SKM-1 (cell line): ENCODE measurements around the gene HSD11B2.
"Not testable (repeated sequence)": the region's sequence is repeated elsewhere in the genome, so short reads cannot be mapped to it uniquely, and the experiment has no call there.

ENCODE experiments used
- DNase-seq: peaks from one replicate; lab custom pipeline; 2025; ENCODE audit not compliant: unreplicated experiment; lab: John Stamatoyannopoulos, UW

HSD11B2 gene

DNA sequence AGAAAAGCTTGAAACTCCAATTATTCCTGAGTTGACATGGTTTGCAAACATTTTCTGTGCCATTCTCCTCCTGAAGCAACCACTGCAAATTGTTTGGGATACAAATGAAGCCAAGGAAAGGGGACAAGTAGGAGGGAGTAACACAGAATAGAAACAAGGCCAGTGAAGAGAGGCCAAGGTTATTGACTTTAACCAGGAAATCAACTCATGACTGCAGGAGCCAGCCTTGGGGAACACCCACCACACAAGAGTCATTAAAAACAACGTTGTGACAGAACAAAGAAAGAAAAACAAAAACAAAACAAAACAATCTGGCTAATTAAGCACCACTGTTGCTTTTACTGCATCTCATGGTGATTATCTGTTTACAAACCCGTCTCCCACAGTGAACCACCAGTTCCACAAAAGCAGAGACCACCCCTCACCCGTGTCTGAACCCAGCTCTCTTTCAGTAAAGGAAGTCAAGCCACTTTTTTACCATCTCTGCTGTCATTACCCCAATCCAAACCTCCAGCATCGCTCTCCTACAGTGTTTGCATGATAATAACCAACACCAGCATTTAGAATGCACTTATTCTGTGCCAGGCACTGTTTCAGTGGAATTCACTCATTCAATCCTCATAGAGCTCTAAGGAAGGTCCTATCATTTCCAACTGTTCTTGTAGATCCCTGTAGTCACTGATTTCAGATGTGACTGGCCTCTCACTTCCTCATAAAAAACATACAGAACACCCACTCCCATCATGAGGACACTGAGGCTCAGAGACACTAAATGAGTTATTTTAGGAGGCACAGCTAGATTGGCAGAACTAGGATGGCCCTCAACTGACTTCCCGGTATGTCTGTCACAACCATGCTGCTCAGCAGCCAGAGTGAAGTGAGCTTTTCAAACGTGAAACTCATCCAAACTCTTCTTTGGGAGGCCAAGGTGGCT, 16.7 kb upstream of the HSD11B2 start:
- no peak for DNase-seq

DNA sequence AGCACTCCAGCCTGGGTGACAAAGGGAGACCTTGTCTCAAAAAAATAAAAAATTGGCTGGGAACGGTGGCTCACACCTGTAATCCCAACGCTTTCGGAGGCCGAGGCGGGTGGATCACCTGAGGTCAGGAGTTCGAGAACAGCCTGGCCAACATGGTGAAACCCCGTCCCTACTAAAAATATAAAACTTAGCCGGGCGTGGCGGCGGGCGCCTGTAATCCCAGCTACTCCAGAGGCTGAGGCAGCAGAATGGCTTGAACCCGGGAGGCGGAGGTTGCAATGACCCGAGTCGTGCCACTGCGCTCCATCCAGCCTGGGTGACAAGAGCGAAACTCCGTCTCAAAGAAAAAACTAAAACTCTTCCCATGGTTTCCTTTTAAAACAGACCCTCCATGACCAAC, 15.5 kb upstream of the HSD11B2 start:
- not testable (repeated sequence) for DNase-seq

DNA sequence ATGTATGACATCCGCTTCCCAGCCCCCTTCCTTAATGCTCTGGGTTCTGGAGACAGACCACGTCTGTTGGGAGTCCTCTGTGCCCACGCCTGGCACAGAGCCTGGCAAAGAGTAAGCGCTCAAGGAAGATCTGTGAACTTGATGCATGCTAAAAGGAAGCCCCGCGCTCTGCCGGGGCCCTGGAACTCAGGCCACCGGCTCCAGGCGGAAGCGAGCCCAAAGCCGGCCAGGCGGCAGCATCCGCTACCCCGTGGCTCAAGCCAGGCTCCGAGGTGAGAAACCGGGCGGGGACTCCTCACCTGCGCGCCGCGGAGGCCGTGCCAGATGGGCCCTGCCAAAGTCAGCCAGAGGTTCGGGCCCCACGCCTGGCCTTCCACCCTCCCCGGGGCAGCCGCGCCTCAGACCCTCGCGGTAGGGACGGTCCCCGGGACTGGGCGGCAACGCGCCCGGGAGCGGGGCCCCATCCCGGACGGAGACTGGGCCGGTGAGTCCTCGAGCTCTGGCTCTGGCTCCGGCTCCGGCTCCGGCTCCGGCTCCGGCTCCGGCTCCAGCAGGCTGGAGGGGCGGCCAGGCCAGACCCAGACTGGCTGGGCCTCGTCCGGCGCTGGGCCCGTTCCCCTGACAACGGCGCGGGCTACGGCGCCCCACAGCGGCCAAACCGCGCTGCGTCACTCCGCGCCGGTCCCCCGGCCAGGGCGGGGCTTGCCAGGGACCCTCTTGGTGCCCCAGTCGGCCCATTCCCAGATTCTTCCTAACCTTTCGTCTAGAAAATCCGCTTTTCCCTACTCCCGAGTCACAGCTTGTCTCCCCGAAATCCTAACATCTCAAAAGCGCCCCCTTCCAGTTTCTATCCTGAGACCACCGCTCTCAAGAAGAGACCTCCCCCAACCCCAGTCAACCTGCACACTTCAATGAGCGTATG, 14.8 kb upstream of the HSD11B2 start, which contains the start of gene ZDHHC1:
Gene ZDHHC1, minus strand, starts transcription at position 606 of the 922 bp plus-strand sequence. CDS start 8,702 bp downstream, outside the sequence.
- DNase-seq: no peak

DNA sequence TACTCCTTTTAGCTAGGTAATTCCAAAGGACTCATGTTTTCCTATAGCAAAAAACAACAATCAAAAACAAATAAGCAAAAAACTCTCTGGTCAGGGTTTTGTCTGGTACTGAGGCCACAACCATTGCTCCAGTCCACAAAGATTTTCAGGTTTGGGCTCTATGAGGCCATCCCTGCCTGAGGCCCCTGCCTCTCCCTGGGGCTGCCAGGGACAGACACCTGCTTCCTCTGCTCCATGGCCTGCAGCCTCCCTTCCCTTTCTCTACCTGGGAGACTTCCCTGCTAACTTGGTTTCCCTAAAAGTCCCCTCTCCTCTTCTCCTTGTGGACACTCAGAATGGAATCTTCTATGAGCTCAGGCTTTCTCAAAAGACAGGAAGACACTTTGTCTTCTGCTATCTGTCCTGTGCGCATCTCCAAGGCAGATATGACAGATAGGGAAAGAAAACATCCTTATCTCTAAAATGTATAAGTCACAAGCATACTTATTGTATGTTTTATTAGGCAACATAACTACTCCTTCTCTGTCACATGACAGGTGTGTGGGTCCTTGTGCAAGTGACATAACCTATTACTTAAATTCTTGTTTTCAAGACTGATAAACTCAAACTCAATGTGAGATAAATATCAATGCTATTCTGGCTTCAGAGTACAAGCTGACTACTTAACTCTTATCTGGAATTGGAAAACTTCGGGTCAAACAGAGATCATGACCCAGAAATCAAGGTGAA, 13.4 kb upstream of the HSD11B2 start:
- no peak for DNase-seq

DNA sequence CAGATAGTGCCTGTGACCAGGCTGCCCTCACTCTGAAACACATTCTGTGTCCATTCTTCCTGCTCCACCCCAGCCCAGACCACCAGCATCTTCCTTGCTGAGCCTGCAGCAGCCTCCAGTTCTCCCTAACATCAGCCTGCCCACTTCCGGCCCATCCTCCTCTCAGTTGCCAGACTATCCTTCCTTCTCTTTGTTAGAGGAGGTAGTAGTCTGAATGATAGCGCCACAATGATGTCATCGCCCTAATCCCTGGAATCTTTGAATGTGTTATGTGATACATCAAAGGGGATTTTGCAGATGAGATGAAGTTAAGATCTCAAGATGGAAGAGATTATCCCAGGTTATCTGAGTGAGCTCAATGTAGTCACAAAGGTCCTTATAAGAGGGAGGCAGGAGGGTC, 11.4 kb upstream of the HSD11B2 start:
- DNase-seq: no peak

DNA sequence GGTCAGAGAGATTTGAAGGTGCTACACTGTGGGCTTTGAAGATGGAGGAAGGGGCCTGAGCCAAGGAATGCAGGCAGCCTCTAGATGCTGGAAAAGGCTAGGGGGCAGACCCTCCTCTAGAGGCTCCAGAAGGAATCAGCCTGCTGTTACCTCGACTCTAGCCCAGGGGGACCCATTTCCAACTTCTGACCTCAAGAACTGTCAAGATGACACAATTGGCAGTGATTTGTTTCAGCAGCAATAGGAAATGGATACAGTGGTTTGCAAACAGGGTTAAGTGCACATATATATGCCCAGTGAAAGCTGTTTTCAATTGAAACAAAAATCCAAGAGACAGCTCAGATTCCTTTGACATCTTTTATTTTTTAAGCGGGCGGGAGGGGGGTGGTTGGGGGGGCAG, 11.0 kb upstream of the HSD11B2 start:
- no peak for DNase-seq

DNA sequence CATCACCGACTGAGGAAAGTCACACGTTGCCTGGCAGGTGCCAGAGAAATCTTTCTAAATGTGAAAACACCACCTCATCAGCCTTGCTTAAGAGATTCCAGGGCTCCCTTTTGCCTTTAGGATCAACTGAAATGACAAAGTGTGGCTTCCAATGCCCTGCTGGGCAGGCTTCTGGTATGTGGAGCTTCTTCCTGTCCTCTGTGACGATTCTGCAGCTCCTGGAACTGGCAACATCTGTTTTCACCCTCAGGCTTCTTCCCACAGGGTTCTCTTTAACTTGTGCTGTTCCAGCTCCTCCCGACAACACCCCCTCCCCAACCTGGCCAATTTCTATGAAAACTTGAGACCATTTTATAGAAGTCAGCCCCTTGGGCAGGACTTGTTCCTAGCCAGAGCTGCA, 9.9 kb upstream of the HSD11B2 start:
- no peak for DNase-seq

DNA sequence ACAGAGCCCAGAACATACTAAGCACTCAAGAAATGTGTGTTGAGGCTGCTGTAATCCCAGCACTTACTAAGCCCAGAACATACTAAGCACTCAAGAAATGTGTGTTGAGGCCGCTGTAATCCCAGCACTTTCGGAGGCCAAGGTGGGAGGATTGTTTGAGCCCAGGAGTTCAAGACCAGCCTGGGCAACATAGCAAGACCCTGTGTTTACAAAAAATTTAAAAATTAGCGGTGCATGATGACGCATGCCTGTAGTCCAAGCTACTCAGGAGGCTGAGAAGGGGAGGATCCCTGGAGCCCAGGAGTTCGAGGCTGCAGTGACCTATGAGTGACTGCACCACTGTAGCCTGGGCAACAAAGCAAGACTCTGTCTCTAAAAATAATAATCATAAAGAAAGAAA, 7.9 kb upstream of the HSD11B2 start:
- no peak for DNase-seq

DNA sequence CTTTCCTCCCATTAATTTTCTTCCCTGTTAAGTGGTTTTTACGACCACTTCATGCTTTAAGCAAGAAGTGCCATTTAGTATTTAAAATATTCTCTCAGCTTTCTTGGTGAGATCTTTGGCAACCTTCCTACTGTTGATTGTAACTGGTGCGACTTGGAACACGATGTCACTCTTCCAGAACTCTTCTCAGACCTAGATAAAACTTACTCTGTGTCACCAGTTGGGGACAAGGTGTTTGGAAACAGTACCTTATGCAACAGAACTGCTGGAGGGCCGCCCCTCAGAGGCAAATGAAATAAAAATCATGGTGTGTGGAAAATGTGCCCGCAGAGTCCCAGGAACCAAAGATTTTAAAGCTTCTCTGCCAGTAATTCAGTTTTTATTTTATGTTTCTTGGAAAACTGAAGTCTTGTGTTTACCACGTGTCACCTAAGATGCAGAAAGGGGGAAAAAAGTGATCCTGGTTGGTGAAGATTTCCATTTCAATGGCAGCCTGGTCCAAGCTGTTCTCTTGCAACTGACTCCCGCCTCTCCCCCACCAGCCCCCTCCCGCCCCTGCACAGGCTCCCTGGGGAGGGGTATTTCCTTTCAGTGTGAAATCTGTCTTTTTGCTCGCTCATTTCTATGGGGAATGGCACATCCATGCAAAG, 7.2 kb upstream of the HSD11B2 start:
- no peak for DNase-seq

DNA sequence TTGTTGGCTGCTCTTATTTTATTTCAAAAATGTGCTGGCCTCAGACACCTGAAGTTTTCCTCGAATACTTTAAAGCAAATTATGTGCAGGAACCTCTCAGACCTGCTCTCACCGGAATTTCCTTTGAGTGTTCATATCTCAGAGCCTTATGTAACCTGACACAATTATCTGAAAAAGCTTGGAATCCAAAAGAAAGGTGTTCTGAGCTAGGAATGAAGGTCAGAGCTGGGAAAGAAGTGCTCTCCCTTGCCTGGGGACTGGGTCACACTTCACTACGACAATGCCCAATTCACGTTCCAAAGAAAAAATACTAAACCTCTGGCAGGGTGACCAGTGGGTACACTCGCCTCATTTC, 6.7 kb upstream of the HSD11B2 start:
- no peak for DNase-seq

DNA sequence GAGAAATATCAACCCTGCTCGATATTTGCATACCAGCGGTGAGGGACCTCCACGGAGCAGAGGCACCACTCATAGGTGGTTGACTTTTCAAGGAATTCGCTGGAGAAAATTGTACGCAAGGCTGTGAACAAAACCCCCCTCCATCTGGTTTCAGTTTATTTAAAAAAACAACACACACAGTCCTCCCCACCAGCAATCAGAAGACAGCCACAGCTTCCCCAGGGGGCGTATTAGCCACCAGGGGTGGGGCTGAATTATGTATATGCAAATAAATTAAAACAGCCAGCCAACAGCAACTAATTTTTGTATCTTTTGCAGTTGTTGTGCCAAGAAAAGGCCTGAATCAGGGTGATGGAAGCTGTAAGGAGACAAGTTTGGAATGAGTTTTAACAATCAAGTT, 5.9 kb upstream of the HSD11B2 start:
- no peak for DNase-seq

DNA sequence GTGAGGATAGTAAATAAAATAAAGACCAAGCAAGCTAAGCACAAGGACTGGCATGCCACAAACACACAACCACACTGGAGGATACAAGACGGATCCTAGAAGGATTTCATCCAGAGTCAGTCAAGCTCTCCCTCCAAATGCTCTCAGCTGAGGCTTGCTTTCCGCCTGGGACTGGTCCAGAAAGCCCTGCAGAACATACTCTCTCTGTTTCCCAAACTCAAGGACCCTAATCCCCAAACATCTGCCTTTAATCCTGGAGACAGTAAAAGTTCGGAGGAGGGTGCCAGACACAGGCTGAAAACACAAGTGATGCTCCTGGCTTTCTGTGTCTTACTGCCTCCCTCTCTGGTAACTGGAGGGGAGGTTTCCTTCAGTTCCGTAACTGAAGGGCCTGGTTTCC, 5.3 kb upstream of the HSD11B2 start:
- DNase-seq: no peak

DNA sequence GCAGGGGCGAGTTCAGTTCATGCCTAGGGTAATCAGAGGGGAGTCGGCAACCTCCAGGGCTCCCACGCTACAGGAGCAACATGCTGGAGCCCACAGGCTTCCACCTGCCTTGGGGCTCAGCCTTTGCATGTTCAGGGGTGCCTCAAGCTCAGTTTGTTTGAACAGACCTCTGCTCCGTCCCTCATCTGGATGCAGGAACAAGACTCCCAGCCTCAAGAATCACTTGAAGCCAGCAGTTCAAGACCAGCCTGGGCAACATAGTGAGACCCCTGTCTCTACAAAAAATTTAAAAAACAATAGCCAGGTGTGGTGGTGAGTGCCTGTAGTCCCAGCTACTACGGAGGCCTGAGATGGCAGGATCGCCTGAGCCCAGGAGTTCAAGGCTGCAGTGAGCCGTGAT, 4.9 kb upstream of the HSD11B2 start:
- DNase-seq: no peak

DNA sequence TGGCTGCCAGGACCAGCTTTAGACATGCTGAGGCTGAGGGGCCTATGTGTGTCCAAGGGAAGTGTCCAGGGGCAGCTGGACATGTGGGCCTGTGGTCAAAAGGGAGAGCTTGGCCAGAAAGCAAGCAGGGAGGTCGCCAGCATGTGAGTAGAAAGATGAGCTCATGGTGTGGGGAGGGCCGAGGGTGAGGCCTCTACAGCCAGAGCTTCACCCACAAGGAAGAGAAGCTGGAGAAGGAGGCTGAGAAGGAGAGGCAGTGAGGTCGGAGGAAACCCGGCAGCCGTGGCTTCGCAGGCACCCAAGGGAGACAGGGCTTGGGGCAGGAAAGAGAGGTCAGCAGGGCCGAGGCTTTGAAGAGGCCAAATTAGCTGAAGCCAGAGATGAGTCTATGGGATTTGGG, 4.0 kb upstream of the HSD11B2 start:
- DNase-seq: no peak

DNA sequence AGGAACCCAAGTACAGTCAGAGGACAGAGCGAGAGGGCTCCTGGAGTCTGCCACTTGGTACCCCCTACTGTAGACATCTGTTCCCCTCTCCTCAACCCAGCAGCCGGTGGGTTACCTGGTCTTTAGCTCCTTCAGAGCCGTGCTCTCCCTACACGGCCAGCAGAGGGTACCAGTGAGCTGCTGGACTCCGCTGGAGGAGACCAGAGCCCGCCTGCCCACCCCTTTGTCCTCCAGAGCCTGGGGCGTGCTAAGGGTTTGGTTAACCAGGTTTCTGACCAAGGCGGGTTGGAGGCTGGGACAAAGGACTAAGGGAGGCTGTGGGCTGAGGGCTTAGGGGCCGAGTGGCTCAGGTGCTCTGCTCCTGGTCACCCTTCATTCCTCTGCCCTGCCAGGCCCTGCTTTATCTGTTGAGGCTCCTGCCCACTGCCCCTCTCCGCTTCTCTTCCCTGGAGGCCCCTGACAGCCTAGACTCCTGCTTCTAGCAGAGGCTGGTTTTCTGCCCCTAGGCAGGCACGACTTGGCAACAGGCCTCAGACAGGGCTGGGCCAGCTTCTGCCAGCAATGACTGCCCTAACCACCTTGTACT, 2.7 kb upstream of the HSD11B2 start:
- DNase-seq: no peak

DNA sequence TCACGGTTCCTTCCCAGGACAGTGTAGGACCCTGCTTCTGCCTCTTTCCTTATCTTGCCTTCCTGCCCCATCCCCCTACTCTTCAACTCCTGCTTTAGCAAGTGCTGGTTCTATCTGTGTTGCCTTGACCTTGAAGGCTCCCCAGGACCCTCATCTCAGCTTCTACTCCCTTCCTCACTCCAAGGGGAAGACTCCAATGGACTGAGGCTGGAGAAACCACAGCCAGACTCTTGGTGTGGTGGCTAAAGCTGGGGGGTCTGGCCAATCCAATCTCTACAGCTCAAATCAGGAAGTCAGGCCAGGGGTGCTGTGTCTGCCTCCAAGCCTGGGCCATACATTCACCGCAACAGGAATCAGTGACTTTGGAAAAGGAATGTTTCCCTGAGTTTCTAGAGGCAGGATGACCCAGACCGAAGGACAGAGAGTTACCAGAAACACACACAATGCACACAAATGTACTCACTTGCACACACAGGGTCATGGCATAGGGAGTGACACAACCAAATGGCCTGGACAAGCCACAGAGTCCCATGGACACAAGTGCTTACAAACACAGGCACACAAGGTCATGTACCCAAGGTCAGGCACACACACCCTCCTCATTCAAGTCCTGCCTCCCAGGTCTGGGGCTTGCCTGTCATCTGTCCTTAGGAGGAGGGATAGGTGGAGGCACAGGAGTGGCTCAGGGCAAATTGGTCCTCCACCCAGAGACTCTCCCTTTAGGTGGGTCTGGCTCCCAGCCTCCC, 1.7 kb upstream of the HSD11B2 start:
- no peak for DNase-seq

DNA sequence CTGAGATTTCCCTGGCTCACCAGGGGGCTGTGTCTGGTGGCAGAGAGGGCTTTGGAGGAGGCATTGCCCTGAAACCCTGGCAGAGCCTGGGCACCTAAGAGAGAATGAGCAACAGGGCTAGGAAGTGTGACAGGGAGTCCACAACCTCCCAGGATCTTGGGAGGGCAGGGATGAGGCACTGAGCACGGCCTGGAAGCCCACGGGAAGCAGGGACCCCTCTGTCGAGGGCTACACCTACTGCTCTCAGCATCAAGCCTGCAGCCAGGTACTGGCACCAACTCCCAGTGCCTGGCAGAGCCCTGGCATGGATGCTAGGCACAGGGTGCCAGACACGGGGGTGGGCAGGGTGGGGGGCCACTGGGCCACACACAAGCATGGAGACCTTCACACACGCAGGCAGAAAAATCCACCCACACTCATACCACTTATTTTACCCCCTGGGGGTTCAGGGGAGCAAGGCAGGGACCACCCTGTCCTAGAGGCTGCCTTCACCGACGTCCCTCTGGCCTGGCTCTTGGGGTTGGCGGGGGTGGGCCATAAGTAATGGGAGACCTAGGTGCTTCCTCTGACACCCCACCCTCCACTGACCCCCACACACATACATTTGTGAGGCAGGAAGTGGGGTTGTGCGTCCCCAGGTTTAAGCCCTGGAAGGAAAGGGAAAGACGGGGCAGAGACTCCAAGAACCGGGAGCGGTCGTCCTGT, 970 bp upstream of the HSD11B2 start:
- DNase-seq: no peak

DNA sequence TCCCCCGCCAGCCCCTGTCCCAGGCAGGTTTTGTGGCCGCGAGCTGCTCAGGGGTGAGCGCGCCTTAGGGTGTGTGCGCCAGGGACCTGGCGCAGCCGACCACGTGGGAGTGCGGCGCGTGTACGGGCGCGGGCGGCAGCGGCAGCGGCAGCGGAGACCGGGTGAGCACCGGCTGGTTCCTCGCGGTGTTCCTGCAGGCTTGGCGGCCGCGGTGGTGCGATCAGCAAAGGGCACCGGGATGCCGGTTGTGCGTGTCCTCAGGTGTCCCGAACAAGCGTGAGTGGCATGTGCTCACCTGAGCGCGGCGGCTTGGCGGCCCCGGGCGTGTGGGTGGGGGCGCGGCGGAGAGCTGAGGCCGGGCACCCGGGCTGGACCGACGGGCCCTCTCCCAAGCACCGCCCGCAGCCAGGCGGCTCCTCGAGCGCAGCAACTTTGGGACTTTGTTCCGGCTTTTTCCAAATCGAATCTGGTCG, 381 bp upstream of the HSD11B2 start:
- no peak for DNase-seq
